ENCODE measurements around the gene SBF1. TPM values are rescaled to one million over a fixed set of nuclear protein-coding genes. Genes with fewer than 3 reads are reported as not detected.

SBF1 gene
- polyA plus RNA-seq, 1 of the 3 experiments (the other 2 are of a cell fraction), result 29.1 TPM

DNA sequence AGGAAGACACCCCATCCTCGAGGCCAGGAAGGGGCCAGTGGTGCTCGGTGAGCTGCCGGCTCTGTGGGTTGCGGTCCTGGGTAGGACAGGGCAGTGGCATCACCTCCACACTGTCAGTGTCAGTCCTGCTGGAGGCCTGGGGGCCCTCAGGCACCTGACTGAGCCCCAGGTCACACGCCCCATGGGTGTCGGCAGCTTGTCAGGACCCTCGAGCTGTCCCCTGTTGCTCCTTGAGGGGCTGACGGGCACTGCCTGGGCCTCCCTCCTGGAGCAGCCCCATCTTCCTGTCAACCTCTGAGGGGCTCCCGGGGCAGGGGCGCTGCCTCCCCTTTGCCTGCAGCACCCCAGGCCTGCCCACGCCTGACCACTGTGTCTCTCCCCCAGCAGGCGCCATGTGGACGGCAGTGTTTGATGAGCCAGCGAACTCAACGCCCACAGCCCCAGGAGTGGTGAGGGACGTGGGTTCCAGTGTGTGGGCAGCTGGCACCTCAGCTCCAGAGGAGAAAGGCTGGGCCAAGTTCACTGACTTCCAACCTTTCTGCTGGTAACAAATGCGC lies 35.4 kb downstream of the SBF1 start:
- 100% methylated on average over 4 of the region's 17 CpGs for WGBS (ENCODE audit: low lambda C conversion rate)
- CTCF ChIA-PET, result interaction anchor here (1.3 to 1.5 kb wide), 2 partner anchors 97 to 188 kb away, joined by 3 read pairs; no protein-coding TSS in a partner anchor
- POLR2A ChIA-PET, result no interaction called here
- Histone ChIP-seq H3K27me3 (ENCODE audit: insufficient read depth) (no peaks in the 10 kb centered on the region), H3K27ac (ENCODE audit: low read depth in 2 of 2, low read length in 1 of 2) (no peak overlapping the region), H3K4me3 (ENCODE audit: low read depth in 2 of 2, low read length in 1 of 2) (no peak overlapping the region), H3F3A (replicated peaks; ENCODE audit: insufficient read depth) (peaks cover 4% of the 10 kb centered on the region), H4K20me1 (ENCODE audit: insufficient read depth) (no peaks in the 10 kb centered on the region), H3K9me3 (no peaks in the 10 kb centered on the region), H3K4me1 (ENCODE audit: control insufficient read depth in 1 of 2, insufficient read depth in 2 of 2, low read depth in 1 of 2, low read length in 1 of 2) (peaks cover 1 to 6% of the 10 kb centered on the region in 2 experiments; a peak in 1 of 4 replicates), H3K79me2 (ENCODE audit: insufficient read depth) (no peaks in the 10 kb centered on the region), H3K9me2 (no peaks in the 10 kb centered on the region), H2AFZ (ENCODE audit: low read depth) (no peak overlapping the region), H3K9ac (no peak overlapping the region), H3K36me3 (replicated peaks in 1 of 2; ENCODE audit: control insufficient read depth in 1 of 2, insufficient read depth in 2 of 2, low read length in 1 of 2) (peaks cover 0 to 70% of the 10 kb centered on the region in 2 experiments), H3K4me2 (no peak overlapping the region)
- no peak for TF ChIP-seq POLR2AphosphoS5 (IDR thresholded peaks at IDR 0.05; ENCODE audit: low read depth, low read length)
- no peak for TF ChIP-seq NFIC (IDR thresholded peaks at IDR 0.05; ENCODE audit: borderline replicate concordance)
- TF ChIP-seq TEAD4 (IDR thresholded peaks at IDR 0.05; ENCODE audit: borderline replicate concordance, insufficient read depth), result no peak
- no peak for TF ChIP-seq SMC3 (IDR thresholded peaks at IDR 0.05; ENCODE audit: low read depth, low read length)
- TF ChIP-seq FOXM1 (IDR thresholded peaks at IDR 0.05; ENCODE audit: low read depth), result no peak
- no peak for TF ChIP-seq JUND (IDR thresholded peaks at IDR 0.05)
- TF ChIP-seq, protein P1, sequence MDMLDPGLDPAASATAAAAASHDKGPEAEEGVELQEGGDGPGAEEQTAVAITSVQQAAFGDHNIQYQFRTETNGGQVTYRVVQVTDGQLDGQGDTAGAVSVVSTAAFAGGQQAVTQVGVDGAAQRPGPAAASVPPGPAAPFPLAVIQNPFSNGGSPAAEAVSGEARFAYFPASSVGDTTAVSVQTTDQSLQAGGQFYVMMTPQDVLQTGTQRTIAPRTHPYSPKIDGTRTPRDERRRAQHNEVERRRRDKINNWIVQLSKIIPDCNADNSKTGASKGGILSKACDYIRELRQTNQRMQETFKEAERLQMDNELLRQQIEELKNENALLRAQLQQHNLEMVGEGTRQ (IDR thresholded peaks at IDR 0.05; ENCODE audit: borderline replicate concordance, low read depth, low read length), result no peak
- peak; percentile 24 for DNase-seq

DNA sequence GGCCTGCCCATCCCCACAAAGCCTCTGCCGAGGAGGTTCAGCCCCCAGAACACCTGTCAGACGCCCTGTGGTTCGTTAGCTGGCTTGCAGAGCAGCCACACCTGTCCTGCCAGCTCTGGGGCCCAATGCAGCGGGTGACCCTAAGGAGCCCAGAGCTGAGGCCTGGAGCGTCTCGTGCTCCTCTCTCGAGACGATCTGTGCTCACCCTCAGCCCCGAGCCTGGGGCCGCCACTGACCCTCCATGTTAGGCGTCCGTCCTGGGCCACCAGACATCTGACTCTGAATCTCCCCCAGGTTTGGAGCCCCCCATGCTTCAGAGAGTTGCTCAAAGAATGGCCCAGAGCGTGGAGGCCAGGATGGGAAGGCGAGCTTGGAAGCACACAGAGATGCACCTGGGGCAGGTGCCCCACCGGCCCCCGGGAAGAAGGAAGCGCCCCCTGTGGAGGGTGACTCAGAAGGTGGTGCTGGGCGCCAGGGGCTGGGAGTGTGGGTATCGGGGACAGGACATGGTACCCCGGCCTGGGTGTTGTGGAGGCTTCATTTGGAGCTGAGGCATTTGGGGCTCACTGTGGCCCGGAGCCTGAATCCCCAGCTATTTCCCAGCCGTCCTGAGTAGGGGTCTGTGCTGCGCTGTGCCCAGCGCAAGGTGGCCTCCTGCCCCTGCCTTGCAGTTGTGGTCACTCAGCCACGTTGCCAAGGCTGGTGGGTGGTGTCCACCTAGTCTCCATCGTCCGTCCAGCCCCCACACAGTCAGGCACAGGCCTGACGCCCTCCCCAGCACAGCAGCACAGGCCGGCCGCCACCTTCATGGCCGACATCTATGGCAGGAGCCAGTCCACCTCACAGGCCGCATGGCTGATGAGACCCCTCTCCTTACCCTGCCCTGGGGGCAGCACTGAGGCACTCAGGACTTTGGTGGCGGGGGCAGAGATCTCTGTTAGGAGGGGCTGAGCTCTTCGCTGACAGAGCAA lies 36.2 kb downstream of the SBF1 start:
- ChIA-PET POLR2A (interaction anchor here (1.0 kb wide), 1 partner anchor 36 kb away, joined by 3 read pairs; no protein-coding TSS in a partner anchor), CTCF (interaction anchor here (1.3 to 1.5 kb wide), 2 partner anchors 96 to 187 kb away, joined by 3 read pairs; no protein-coding TSS in a partner anchor)
- no peak for TF ChIP-seq NFIC (IDR thresholded peaks at IDR 0.05; ENCODE audit: borderline replicate concordance)
- TF ChIP-seq GABPA (IDR thresholded peaks at IDR 0.05; ENCODE audit: low read depth), result no peak
- TF ChIP-seq SMC3 (IDR thresholded peaks at IDR 0.05; ENCODE audit: low read depth, low read length), result no peak
- TF ChIP-seq MAX (IDR thresholded peaks at IDR 0.05; ENCODE audit: low read depth), result no peak
- no peak overlapping the region for H2AFZ ChIP-seq (ENCODE audit: low read depth)
- H3K4me1 ChIP-seq (ENCODE audit: control insufficient read depth in 1 of 2, insufficient read depth in 2 of 2, low read depth in 1 of 2, low read length in 1 of 2), result peaks cover 0 to 1% of the 10 kb centered on the region in 2 experiments; a peak in 1 of 4 replicates
- no peak overlapping the region for H3K9ac ChIP-seq
- 86% methylated on average over 19 of the region's 34 CpGs for WGBS (ENCODE audit: low lambda C conversion rate)
- H3K9me2 ChIP-seq, result no peaks in the 10 kb centered on the region
- H4K20me1 ChIP-seq (ENCODE audit: insufficient read depth), result no peaks in the 10 kb centered on the region
- H3K4me2 ChIP-seq, result no peak overlapping the region
- DNase-seq, result peak; percentile 36
- H3K9me3 ChIP-seq, result no peaks in the 10 kb centered on the region
- H3K79me2 ChIP-seq (ENCODE audit: insufficient read depth), result no peaks in the 10 kb centered on the region
- H3K27ac ChIP-seq (ENCODE audit: low read depth in 2 of 2, low read length in 1 of 2), result no peak overlapping the region
- H3K36me3 ChIP-seq (replicated peaks in 1 of 2; ENCODE audit: control insufficient read depth in 1 of 2, insufficient read depth in 2 of 2, low read length in 1 of 2), result peaks cover 0 to 65% of the 10 kb centered on the region in 2 experiments
- no peak overlapping the region for H3K4me3 ChIP-seq (ENCODE audit: low read depth in 2 of 2, low read length in 1 of 2)
- H3F3A ChIP-seq (replicated peaks; ENCODE audit: insufficient read depth), result peaks cover 4% of the 10 kb centered on the region
- H3K27me3 ChIP-seq (ENCODE audit: insufficient read depth), result no peaks in the 10 kb centered on the region

All from SK-N-SH (cell line).